ENCODE results near the gene UBE3B.
"Not testable (repeated sequence)": the region's sequence is repeated elsewhere in the genome, so short reads cannot be mapped to it uniquely, and the experiment has no call there.

UBE3B gene

GRCh38 chr12:109473526-109474270, 3.7 kb upstream of the UBE3B start:
- DNase-seq (ENCODE audit: low read depth in 2 of 3, low spot score in 1 of 3) = not testable (repeated sequence)

GRCh38 chr12:109475121-109475520, 2.3 kb upstream of the UBE3B start:
- DNase-seq (ENCODE audit: low read depth in 2 of 3, low spot score in 1 of 3) = no peak

- DNase-seq (ENCODE audit: low read depth in 2 of 3, low spot score in 1 of 3) = no peak
Observed at GRCh38 chr12:109475993-109476806, 1.2 kb upstream of the UBE3B start.

GRCh38 chr12:109476807-109477184, 638 bp upstream of the UBE3B start:
- DNase-seq (ENCODE audit: low read depth in 2 of 3, low spot score in 1 of 3) = no peak

- no peak for DNase-seq (ENCODE audit: low read depth in 2 of 3, low spot score in 1 of 3)
Observed at GRCh38 chr12:109477963-109478315, 505 bp downstream of the UBE3B start.

GRCh38 chr12:109479761-109480160, 2.3 kb downstream of the UBE3B start:
- no peak for DNase-seq (ENCODE audit: low read depth in 2 of 3, low spot score in 1 of 3)

GRCh38 chr12:109480356-109480755, 2.9 kb downstream of the UBE3B start:
- DNase-seq (ENCODE audit: low read depth in 2 of 3, low spot score in 1 of 3) = no peak

GRCh38 chr12:109481863-109482262, 4.4 kb downstream of the UBE3B start:
- no peak for DNase-seq (ENCODE audit: low read depth in 2 of 3, low spot score in 1 of 3)

GRCh38 chr12:109482491-109482890, 5.1 kb downstream of the UBE3B start:
- DNase-seq (ENCODE audit: low read depth in 2 of 3, low spot score in 1 of 3) = no peak

- DNase-seq (ENCODE audit: low read depth in 2 of 3, low spot score in 1 of 3) = no peak
Observed at GRCh38 chr12:109482894-109483293, 5.5 kb downstream of the UBE3B start.

- DNase-seq (ENCODE audit: low read depth in 2 of 3, low spot score in 1 of 3) = no peak
Observed at GRCh38 chr12:109483346-109483745, 5.9 kb downstream of the UBE3B start.

GRCh38 chr12:109485201-109485600, 7.8 kb downstream of the UBE3B start:
- DNase-seq (ENCODE audit: low read depth in 2 of 3, low spot score in 1 of 3) = no peak

GRCh38 chr12:109487181-109488050, 10.0 kb downstream of the UBE3B start:
- no peak for DNase-seq (ENCODE audit: low read depth in 2 of 3, low spot score in 1 of 3)

GRCh38 chr12:109488051-109488665, 10.7 kb downstream of the UBE3B start:
- DNase-seq (ENCODE audit: low read depth in 2 of 3, low spot score in 1 of 3) = no peak

- DNase-seq (ENCODE audit: low read depth in 2 of 3, low spot score in 1 of 3) = no peak
Observed at GRCh38 chr12:109489016-109489954, 11.9 kb downstream of the UBE3B start.

GRCh38 chr12:109489955-109490565, 12.6 kb downstream of the UBE3B start:
- no peak for DNase-seq (ENCODE audit: low read depth in 2 of 3, low spot score in 1 of 3)

- no peak for DNase-seq (ENCODE audit: low read depth in 2 of 3, low spot score in 1 of 3)
Observed at GRCh38 chr12:109491671-109492070, 14.2 kb downstream of the UBE3B start.

GRCh38 chr12:109492371-109492770, 14.9 kb downstream of the UBE3B start:
- no peak for DNase-seq (ENCODE audit: low read depth in 2 of 3, low spot score in 1 of 3)

GRCh38 chr12:109493090-109493489, 15.7 kb downstream of the UBE3B start:
- no peak for DNase-seq (ENCODE audit: low read depth in 2 of 3, low spot score in 1 of 3)

GRCh38 chr12:109493938-109494337, 16.5 kb downstream of the UBE3B start:
- DNase-seq (ENCODE audit: low read depth in 2 of 3, low spot score in 1 of 3) = no peak
